NB4 (cell line): ENCODE data around the gene DLG5.

ENCODE experiments used
- MYC ChIP-seq: IDR thresholded peaks from 2 replicates; pipeline ENCODE4 v1.6.1; 2011; ENCODE audit warnings: low read depth, low read length
- POLR2A ChIP-seq: IDR thresholded peaks from 2 replicates; pipeline ENCODE4 v1.6.1; 2011; ENCODE audit warnings: mild to moderate bottlenecking; ENCODE audit not compliant: insufficient read length; ENCODE audit errors: extremely low read depth
- TF ChIP-seq, protein P1 (sequence below): IDR thresholded peaks from one replicate; pipeline ENCODE4 v1.5.1; 2012; ENCODE audit warnings: low read depth, low read length
- TF ChIP-seq, protein P2 (sequence below): IDR thresholded peaks from 2 replicates; pipeline ENCODE4 v1.6.1; 2011; ENCODE audit warnings: low read depth, low read length

DNA sequence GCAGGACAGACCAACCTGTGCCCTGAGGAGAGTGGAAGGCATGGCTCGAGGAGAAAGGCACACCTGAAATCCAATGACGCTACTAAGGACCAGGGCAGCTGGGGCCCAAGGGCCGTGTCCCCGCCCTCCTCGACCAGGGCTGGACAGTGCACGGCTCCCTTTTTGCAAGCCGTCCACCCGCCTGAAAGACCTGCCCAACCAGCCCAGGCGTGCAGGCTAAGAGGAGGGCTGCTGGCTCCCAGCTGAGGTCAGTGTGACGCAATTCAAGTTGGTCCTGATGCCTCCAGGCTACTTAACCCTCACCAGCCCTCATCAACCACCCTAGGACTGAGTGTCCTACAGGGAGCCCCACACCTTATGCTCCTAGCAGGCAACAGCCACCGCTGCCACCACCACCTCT lies 69.3 kb downstream of the DLG5 start:
- TF ChIP-seq, protein P1, sequence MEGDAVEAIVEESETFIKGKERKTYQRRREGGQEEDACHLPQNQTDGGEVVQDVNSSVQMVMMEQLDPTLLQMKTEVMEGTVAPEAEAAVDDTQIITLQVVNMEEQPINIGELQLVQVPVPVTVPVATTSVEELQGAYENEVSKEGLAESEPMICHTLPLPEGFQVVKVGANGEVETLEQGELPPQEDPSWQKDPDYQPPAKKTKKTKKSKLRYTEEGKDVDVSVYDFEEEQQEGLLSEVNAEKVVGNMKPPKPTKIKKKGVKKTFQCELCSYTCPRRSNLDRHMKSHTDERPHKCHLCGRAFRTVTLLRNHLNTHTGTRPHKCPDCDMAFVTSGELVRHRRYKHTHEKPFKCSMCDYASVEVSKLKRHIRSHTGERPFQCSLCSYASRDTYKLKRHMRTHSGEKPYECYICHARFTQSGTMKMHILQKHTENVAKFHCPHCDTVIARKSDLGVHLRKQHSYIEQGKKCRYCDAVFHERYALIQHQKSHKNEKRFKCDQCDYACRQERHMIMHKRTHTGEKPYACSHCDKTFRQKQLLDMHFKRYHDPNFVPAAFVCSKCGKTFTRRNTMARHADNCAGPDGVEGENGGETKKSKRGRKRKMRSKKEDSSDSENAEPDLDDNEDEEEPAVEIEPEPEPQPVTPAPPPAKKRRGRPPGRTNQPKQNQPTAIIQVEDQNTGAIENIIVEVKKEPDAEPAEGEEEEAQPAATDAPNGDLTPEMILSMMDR: no peak
- no peak for TF ChIP-seq POLR2A
- no peak for TF ChIP-seq MYC
- TF ChIP-seq, protein P2, sequence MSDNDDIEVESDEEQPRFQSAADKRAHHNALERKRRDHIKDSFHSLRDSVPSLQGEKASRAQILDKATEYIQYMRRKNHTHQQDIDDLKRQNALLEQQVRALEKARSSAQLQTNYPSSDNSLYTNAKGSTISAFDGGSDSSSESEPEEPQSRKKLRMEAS: no peak
